Fibroblast of skin of left biceps (primary cell): Measurements from ENCODE around the gene OCA2.
A peak's percentile ranks its signal among the peaks of the same experiment; 100 is the strongest.
"Not testable (repeated sequence)": the region's sequence is repeated elsewhere in the genome, so short reads cannot be mapped to it uniquely, and the experiment has no call there.

Experiments used
- DNase-seq, 2 experiments: peaks; one replicate each; pipeline ENCODE4 v3.0.0-alpha.2; 2013; ENCODE audit warnings: low read depth in 2 of 2

OCA2 gene

DNA sequence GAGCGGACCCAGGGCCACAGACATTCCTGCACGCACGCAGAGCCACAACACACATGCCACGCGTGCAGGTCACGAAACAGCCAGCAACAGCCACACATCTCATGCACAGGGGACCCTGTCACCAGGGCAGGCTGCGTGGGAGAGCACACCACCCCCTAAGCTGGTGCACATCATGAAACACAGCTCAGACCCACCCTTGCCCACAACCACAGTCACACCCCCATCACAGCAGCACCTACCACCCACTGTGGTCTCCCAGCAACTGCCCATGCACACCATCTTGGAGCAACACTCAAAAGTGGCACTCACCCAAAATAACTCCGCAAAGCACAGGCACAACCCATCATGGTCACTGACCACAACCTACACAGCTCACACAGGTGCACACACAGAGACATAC is 75.7 kb downstream of the OCA2 start:
- no peak for DNase-seq

DNA sequence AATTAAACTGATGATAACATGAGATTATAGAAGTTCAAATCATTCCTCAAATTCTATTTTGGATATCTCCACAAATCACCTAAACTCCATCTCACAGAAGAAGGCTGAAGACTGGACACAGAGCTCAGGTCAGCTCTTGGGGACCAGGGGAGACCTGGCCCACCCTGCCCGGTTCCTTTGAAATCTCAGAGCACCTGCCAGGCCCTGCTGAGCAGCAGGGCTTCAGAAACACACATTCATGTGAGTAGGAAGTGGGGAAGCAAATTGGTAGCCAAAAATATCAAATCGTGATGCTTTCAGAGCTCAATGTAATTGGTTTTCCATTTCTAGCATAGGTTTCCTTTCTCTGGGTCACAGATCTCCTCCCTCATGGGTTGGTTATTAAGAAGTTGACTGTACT is 76.2 kb downstream of the OCA2 start:
- no peak for DNase-seq

DNA sequence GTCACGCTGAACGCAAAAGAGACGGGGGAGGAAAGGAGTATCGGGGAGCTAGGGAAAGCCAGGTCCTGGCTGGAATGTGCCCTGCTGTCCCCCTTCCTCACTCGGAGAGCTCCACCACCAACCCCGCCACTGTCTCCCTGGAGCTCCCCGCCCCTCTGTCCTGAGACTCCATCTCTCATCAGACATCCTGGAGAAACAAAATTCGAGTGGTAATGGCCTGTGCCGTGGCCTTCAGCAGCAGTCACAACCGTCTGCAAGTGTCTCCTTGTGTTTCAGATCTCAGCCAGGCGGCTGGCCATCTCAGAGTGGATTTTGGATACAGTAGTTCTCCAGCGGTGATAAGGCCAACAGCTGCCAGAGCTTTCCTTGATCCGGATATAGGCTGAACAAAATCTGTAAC is 76.9 kb downstream of the OCA2 start:
- DNase-seq = no peak

DNA sequence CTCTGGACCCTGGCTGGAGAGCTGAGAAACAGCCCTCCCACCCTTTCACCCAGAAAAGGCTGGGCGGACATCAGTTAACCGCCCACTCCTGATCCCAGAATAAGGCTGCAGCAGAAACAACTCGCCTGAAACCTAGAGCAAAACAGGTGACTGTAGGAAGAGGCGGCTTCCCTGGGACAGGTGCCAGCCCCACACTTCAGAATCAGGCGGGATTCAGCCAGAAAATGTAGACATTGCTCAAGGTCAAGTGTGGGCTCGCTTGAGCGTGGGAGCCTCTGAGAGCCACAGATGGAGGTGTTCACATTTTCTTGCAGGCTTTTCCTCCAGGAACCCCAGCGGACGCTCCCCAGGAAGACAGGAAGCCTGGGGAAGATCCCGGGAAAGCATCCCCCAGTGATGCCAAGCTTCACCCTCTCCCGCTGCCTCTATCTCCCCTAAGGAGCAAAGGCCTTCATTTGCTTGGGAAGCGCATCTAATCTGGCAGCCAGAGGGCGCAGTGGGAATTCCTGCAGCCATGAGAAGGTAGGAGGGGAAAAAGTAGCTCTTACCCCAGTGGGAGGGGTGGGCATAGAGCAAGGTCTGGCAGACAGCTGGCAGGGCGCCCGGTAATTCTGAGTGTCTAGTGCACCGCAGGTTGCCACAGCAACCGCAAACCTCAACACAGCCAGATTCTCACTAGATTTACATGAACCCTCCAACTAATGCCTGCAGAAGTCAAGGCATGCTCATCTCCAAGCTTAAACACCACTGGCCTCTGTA is 77.7 kb downstream of the OCA2 start:
- DNase-seq = peak; percentile 53 to 58

DNA sequence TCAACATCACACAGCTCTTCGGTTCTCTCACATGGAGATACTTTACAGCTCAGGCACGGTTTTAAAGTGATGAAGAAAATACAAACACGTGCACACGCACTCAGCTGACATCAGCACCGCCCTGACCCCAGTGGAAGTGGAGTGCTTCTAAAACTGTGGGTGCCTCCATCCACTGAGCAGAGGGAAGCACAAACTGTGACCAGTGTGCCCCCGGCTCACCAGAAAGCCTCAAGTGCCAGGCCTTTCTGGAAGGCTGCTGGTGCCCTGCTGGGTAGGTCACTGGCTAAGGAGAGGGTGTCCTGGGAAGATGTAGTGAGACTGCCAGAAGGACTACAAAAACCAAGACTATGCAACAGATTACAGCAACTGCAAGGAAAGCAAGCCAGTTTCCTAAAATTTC is 78.5 kb downstream of the OCA2 start:
- no peak for DNase-seq

DNA sequence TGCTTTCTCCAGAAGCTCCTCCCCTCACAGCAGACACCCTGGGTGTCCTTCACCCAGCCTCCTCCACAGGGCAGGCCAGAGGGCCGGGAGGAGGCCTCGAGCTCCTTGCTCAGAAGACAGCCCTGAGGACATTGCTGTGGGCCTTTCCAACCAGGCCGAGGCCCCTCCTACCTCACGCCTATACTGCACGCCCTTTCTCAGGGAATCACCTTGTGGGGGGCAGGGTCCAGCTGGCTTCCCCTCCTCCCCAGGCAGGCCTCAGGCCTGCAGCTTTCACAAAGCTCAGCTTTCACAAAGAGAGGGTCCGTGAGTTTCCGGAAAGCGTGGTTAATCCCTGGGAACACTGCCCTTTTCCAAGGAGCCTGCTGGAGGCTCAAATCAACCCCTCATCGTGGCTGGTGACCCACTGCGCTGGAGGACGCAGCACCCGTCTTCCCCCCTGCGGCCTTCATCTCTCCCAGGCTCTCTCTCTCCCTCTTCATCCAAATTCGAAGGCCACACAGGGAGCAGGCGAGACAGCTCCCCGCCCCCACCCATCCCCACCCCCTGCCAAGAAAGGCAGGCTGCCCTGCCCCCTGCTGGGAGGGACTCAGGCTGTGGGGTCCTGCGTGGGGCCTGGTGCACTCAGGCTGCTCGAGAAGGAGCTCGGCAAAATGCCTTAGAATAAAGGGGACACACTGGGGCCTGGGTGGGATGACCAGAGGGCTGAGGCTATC is 79.4 kb downstream of the OCA2 start:
- DNase-seq = no peak

DNA sequence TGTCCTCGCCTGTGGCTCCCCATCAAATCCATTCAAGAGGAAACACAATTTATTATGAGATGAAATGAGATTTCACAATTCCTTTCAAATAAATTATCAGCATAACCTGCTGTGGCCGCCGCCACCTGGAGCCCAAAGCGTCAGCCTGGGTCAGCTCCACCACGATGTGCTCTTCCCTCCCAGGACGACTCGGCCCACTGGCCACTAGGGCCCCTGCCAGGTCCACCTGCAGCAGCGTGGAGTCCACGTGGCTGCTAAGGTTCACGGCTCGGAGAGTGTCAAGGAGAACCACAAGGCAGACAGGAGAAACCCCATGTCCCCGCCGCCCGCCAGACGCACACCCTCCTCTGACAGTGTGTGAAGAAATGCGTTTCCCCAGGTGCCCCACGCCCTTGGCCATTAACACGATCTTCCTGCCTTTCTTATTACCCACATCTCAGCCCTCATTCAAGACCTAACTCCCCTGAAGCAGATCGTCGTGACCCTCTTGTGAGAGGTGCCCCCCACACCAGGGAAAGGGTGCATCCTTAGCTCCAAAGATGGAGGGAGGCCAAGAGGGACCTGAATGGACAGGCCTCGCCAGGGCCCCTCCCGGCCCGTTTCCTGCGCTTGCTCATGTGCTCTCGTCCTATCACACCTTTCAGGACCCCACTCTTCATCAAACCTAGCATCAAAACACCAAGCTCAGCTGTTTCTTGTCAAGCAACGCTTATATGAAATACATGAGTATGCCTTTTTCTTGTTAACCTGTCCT is 80.6 kb downstream of the OCA2 start:
- DNase-seq = no peak

DNA sequence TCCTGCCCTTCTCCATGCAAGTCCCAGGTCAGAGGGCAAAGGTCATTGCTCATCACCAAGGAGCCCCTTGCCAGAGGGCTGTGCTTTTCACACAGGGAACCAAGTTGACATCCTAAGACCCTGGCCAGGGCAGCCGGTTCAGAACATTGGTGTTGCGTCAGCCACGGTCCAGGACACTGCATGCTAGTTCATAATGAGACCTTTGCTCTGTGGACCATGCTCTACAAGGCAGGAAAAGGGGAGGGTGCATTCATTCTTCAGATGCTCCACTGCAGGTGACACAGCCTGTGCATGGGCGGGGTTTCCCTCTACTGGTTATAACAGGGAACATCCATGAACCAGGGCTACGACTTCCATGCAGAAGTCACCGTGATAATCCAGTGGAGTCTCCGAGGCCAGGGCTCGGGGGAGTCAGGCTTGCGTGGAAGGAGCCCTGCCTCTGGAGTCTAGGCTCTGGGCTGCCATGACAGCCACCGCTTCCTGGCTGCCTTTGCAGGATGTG is 81.6 kb downstream of the OCA2 start:
- no peak for DNase-seq

DNA sequence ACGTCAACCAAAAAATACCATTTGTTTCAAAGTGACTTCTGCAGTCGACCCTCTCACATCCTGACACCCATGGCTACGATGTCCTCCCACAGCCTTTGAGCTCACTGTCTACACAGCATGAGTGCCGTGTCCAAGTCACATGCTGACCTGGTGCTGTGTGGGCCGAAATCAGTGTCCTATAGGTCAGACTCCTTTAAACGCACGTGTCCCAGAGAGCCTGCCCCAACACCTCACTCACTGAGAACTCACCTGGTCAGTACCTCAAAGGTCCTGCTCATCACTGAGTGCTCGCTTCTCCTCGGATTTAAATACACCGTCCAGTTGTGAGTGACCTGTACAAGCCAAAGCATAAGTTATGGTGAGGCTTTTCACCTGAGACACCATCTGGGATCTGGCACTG is 83.3 kb downstream of the OCA2 start:
- no peak for DNase-seq

DNA sequence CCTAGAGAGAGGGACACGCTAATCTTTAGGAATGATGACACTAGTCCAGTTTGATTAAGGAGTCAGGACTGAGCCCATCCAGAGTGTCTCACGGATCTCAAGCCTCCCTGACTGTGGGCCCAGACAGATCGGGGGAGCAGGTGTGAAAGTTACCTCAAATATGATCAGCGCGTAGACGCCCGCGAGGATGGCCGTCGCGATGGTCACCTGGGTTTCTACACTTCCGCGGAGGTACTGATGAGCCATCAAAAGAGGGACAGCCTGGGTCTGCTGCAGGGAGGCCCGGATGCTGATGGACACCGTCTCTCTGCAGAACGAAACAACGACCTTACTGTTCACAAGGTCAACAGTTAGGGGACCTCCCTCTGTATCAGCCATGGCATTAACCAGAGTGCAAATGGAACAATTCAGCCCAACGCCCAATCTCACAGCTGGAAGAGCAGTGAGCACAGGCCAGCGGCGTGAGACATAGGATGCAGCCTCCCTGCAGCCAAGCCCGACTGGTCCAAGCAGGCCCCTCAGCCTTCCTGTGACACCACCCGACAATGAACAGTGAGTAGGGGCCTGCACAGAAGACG is 84.4 kb downstream of the OCA2 start:
- no peak for DNase-seq

DNA sequence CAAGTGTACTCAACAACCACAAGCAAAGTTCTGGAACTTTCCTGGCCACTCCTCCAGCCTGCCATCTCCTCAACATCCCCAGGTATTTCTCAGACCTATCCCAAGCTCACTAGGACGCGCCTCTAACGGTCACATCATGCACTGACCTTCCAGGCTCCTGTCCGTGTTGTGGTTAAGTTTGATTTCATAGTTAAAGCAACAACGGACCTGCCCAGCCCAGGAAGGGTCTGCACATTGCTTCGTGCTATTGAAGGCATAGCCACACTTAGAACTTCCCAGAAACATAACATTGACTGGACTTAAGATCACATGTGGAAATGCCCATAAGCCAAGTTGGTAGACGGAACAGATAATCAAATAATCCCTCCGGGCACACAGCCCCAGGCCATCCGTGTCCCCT is 85.1 kb downstream of the OCA2 start:
- no peak for DNase-seq

DNA sequence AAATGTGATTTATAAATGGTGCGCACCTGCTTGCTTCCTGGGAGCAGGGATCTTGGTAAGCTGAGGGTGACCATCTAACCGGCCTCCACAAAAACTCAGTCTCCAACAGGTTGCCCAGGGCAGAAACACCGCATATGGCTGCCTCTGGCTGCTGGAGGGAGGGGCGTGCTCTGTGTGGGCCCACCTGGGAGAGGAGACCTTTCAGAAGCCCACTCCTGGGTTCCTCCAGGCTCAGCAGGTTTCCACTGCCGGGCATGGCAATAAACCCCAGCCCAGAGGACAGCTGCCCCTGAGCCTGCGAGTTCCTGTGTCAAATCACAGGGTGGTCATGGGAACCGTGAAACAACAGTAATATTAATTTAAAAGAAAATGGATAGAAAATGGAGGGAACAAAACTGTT is 85.6 kb downstream of the OCA2 start:
- DNase-seq = no peak

DNA sequence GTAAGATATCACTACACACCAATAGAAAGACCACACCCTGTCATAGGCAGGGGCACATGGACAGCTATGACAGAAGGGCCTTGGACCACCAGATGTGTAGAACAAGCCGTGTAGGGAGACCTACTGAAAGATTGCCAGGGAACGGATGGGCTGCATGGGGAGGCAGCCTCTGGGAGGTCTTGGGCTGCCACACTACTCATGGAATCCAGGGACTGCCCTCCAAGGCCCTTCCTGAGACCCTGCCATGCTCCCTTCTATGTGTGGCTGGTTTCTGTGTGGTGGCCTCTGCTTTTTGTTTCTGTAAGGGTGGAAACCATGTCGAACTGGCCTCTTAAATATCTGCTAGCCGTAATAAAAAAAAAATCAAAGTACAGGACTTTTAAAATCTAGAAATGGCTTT is 86.9 kb downstream of the OCA2 start:
- DNase-seq = no peak

DNA sequence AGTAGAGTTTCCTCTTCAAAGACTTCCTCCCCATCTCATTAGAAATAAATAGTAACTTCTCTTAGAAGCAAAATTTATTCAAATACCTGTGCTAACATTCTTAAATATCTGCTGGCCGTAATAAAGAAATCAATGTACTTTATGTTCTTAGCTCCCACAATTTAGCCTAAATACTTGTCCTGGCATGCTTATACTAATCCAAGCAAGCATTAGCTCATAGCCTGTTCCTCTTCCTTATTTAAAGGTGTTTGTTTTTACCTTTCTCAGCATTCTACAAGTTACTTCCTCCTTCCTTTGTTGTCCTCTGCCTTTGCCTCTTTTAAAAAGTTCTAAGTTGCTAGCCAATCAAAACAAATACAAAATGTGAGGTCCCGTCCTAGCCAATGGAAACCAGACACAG is 90.9 kb downstream of the OCA2 start:
- DNase-seq = not testable (repeated sequence)

DNA sequence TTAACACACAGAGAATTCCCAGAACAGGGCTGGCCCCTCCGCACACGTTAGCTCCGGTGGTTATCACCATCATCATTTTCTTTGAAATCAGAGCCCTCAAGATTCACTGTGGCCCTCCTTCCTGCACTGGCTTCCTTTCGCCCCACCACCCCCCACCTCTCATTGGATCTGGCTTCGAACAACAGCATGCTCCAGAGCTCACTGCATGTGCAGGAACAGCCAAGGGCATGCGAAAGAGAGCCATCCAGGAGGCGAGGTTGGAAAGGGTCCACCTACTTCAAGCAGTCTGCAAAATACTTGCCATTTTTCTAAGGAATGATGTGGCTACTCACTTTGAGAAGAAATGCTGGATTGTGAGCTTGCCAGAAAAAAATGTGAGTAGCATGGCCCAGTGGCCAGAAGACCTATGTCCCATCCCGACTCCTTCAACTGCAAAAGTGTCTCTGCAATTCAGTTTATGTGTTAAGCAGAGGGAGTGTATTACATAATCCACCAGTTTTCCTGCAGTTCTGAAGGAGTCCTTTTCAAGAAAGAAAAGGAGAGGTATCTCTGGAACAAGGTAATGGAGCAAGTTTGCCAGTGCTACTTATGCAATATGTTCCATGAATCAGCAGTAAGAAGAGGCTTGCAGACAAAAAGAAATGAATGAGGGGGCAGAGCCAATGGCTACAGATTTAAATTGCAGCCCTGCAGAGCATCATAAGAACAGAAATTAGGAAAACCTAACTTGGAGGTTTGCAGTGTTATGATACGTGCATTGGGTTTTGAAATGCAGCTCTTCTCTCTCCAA is 92.8 kb downstream of the OCA2 start:
- no peak for DNase-seq

DNA sequence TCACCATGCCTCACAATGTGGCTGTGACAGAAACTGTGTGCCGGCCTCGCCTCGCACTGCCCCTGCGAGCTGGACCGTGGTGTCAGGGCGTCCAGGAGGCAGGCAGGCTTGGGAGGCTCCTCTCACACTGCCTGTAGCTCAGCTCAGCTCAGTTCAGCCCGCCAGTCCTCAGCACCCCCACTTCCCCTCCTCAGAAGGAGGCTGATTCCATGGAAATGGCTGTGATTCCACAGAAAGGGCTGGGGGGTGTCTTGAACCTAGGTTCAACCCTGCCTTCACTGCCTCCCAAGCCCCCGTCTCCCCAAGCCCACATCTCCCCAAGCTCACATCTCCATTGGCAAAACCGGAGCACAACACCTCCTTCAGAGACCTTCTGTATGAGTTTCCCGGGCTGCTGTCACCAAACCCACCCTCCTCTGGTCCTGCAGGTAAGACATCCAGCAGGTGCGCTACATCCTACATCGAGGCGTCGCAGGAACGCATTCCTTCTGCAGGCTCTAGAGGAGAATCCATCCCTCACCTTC is 94.0 kb downstream of the OCA2 start:
- no peak for DNase-seq

DNA sequence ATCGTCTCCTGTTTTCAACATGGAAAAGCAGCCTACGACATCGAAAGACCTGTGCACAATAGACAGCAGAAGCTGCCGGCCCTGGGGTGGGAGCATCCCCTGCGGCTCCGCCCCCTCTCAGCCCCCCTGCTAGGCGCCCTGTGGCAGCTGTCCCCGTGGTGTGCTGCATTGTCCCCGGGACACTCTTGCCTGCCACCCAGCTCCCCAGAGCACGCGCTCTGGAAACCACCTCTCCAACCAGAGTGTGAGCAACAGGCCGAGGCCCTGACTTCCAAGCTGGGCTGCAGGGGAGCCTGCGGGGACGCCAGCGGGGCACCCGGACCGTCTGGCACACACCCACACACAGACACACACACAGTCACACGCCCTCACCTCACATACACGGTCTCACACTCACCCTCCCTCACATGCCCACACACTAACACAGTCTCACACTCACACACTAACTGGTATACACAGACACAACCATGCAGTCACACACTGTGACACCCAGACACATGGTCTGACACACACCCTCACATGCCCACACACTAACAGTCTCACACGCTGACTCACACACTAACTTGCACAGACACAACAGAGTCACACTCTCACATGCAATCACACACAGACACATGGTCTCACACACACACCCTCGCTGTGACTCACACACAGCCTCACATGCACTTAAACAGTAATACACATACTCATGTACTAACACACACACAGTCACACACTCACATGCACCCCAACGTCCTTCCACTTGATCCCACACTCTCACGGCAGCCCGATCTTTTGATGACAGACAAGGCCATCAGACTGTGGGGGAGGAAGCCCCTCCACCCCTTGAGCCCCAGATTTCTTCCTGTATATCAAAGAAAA is 94.7 kb downstream of the OCA2 start:
- DNase-seq = no peak

DNA sequence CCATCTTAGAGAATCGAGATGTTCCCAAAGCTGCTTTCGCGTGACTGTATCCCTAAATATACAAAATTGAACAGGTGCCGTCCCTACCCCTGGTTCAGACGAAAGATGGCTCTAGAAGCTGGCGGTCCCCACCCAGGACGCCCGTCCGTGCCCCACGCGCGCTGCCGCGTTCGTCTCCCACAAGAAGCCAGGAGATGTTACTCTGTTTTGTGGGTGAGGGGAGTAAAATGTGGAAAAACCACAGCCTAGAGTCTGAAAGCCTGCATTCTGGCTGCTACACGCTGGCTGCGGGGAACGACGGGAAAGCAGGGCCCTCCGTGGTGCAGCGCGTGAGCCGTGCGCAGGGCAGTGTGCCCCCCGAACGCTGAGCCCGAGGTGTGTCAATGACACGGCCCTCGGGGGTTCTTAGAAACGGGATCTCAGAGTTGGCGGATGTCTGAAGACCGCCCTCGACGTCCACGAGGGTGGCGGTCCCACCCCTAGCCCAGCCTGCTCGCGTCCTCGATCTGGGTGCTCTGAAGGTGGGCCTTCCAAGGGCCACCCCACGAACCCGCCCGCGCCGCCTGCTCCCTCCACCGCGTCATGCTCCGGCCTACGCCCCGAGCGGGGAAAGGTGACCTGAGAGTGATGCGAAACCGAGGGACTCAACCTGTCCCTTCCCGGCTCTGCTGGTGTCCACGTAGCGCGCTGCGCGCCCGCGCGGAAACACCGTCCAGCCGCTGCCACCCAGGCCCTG is 95.6 kb downstream of the OCA2 start:
- no peak for DNase-seq

DNA sequence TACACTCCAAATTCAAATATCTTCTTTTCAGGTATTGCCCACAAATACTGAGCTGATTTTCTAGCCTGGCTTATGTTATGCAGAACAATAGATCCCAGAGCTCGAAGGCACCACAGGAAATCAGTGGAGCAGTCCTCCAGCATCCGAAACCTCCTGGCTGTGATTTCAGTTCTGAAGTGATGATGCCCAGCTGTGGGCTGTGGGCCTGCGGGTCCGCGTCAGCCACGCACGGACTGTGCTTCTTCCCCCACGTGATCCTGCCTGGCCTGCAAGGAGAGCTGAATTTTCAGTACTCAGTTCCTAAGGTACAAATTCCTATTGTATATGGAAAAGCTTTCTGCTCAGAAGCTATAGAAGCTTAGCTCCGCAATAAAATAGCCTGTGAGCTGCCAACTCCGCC is 96.2 kb downstream of the OCA2 start:
- DNase-seq = no peak
